Cardiac fibroblast (primary cell): ENCODE data around the gene NRG3.

Experiments used
- DNase-seq, 2 donors: peaks; one replicate each; pipeline versions ENCODE4 v3.0.0 to v3.0.0-alpha.2; 2010; ENCODE audit warnings: low read depth in 2 of 2
- H3K4me3 ChIP-seq, 2 donors: replicated peaks in 1 of 2; 1 replicate in 1 of 2; 2 replicates in 1 of 2; pipeline ENCODE4 v1.5.1; 2011; ENCODE audit warnings: low read depth in 2 of 2, low read length in 2 of 2, mild to moderate bottlenecking in 2 of 2, moderate library complexity in 1 of 2
- TF ChIP-seq, protein P1 (sequence below): IDR thresholded peaks from one replicate; pipeline ENCODE4 v1.5.1; 2011; ENCODE audit warnings: low read depth, mild to moderate bottlenecking, low read length, inconsistent platforms

NRG3 gene

DNA sequence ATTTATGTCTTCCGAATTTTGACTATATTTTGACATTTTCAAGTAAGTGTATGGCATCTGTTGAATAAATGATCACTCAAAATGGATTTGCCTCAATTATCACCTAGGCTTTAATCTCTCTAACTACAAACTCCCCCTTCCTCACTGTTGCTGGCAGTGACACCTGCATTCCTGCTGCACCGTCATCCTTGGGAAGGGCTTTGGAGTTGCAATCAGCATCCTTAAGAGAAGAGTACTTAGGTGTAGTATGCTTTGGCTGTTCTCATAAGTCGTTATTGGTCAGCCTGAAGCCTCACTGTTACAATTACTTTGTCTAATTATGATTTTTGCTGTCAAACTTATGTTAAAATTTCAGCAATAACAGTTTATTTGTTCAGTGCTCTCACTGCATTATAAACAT lies 415.0 kb downstream of the NRG3 start:
- TF ChIP-seq, protein P1, sequence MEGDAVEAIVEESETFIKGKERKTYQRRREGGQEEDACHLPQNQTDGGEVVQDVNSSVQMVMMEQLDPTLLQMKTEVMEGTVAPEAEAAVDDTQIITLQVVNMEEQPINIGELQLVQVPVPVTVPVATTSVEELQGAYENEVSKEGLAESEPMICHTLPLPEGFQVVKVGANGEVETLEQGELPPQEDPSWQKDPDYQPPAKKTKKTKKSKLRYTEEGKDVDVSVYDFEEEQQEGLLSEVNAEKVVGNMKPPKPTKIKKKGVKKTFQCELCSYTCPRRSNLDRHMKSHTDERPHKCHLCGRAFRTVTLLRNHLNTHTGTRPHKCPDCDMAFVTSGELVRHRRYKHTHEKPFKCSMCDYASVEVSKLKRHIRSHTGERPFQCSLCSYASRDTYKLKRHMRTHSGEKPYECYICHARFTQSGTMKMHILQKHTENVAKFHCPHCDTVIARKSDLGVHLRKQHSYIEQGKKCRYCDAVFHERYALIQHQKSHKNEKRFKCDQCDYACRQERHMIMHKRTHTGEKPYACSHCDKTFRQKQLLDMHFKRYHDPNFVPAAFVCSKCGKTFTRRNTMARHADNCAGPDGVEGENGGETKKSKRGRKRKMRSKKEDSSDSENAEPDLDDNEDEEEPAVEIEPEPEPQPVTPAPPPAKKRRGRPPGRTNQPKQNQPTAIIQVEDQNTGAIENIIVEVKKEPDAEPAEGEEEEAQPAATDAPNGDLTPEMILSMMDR, result no peak
- no peak overlapping the region for H3K4me3 ChIP-seq
- no peak for DNase-seq

DNA sequence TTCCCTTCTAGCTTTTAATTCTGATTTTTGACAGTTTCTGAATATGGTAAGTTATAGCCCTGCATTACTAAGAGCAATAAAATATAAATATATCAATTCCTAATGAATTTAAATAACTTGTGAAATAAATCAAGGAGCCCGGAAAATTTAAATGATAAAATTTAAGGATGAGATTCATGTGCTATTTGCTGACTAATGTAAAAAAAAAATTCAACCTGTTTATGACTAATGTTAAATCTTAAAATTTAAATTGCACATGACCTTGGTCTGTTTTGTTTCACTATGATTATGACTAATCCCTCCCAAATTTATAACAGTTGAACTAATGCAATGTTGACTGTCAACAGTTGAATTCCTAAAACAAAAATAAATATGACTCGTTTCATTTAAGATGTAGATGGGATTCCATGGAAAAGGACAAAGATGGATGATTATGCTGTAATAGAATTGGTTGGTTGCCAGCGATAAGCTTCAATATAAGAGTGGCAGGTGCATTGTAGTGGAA lies 419.9 kb downstream of the NRG3 start:
- TF ChIP-seq, protein P1, result no peak
- no peak overlapping the region for H3K4me3 ChIP-seq
- DNase-seq, result peak in 1 of 2 donors; percentile 18

DNA sequence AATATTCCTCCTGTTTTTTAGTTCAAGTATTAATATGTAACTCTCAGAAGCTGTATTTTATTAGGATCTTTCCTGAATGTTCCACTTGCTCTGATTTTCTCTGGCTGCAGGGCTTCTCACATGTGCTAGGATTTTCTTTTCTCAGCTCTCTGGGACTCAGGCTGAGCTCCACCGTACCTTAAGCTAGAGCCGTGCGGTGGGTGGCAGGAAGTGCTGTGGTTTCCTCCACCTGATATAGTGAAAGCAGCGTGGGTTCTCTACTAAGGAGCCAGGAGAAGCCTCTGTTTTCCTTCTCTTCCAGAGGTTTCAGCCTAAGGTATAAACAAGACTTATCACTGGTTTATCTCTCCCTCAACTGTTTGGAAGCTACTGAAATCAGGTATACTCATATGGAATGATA lies 433.6 kb downstream of the NRG3 start:
- DNase-seq, result no peak

DNA sequence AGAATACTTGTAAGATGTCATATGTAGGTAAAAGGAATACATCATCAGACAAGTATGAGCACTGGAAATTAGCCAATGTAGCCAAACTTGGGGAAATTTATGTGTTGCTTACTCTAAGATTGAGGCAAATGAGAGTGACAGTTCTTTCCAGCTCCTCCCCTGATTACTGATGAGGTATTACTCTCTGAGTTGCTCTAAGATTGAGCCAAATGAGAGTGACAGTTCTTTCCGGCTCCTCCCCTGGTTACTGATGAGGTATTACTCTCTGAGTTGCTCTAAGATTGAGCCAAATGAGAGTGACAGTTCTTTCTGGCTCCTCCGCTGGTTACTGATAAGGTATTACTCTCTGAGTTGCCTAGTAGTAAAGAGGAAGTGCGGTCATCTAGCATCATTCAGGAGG lies 435.8 kb downstream of the NRG3 start:
- peak in 1 of 2 donors; percentile 40 for DNase-seq
- TF ChIP-seq, protein P1, result no peak
- no peak overlapping the region for H3K4me3 ChIP-seq

More for the DNA sequence above, 433.6 kb downstream of the NRG3 start:
- TF ChIP-seq, protein P1, result no peak
- H3K4me3 ChIP-seq, result no peak overlapping the region

DNA sequence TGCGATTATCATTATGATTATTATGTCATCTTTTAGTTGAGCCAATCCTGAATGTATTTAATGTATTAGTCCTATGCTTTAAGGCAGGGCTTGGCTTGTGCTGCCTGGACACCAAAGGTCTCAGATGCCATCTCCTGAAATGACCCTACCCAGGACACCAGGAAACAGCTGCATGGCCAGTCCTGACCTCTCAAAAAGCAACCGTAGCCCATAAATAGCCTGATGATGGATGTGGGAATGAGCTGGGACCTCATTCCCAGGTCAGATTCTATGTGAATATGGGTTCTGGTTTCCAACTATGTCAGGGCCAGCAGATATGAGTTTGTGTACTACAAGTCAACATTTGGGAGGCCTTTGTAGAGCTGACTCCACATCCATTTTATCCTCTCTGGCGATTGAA lies 438.4 kb downstream of the NRG3 start:
- DNase-seq, result no peak
- TF ChIP-seq, protein P1, result no peak

DNA sequence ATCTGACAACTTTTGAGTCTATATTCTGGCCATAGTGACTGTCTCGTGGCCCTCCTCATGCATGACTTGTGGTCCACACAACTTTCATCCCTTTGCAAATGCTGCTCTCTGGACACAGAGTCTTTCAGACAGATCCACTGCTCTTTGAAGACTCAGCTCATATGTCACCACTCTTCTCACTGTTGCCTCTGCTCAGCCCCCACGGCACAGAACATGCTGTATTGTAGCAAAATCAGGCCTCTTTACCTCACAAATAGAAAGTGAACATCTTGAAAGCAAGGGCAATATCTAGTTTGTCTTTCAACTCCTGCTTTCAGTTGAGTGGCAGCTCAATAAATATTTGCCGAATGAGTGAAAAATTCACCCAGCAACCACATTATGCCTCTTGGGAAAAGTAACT lies 443.5 kb downstream of the NRG3 start:
- TF ChIP-seq, protein P1, result no peak
- no peak for DNase-seq

More for the DNA sequence above, 438.4 kb downstream of the NRG3 start:
- no peak overlapping the region for H3K4me3 ChIP-seq

DNA sequence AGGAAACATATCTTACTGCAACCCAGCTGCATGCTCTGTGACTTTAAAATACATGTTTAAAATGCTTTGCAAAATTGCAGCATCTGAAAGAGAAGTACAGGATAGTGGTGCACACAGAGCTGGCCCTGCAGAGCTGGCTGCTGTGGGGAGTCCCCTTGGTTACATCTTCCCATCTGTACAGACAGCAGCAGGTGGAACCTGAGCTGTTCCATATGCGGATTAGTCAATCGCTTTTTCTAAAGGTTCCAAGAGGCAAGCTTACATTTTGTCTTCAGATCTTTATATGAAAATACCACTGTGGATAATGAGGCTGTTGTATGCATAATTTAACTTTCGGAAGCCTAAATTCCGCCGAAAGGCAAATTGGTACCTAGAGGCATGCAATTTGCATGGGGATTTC lies 444.1 kb downstream of the NRG3 start:
- H3K4me3 ChIP-seq, result no peak overlapping the region
- no peak for DNase-seq
- TF ChIP-seq, protein P1, result no peak

More for the DNA sequence above, 443.5 kb downstream of the NRG3 start:
- H3K4me3 ChIP-seq, result no peak overlapping the region
